Choroid plexus epithelial cell (primary cell): ENCODE results near the gene BGLAP.
A peak's percentile ranks its signal among the peaks of the same experiment; 100 is the strongest.

Experiments
- DNase-seq: peaks from one replicate; pipeline ENCODE4 v3.0.0-alpha.2; 2010; ENCODE audit warnings: low read depth
- H3K4me3 ChIP-seq: 2 replicates; pipeline ENCODE4 v1.5.1; 2011; ENCODE audit warnings: low read depth, mild to moderate bottlenecking, control low read depth, low read length, moderate library complexity
- CTCF ChIP-seq: conservative IDR thresholded peaks from 2 replicates; pipeline ENCODE4 v1.5.1; 2011; ENCODE audit warnings: low read depth, mild to moderate bottlenecking, control low read depth, inconsistent platforms, low read length, moderate library complexity

Gene BGLAP

GRCh38 chr1:156291226-156292061, 49.5 kb downstream of the BGLAP start:
- no peak for TF ChIP-seq CTCF
- DNase-seq = peak; percentile 89
- peak overlapping the region; percentile 74 for H3K4me3 ChIP-seq
